ENCODE results near the gene TAPT1. TPM values are rescaled to one million over a fixed set of nuclear protein-coding genes. Genes with fewer than 3 reads are reported as not detected.

Gene TAPT1
- total RNA-seq, 1 experiment from 2014 or later: 11.1 TPM

DNA sequence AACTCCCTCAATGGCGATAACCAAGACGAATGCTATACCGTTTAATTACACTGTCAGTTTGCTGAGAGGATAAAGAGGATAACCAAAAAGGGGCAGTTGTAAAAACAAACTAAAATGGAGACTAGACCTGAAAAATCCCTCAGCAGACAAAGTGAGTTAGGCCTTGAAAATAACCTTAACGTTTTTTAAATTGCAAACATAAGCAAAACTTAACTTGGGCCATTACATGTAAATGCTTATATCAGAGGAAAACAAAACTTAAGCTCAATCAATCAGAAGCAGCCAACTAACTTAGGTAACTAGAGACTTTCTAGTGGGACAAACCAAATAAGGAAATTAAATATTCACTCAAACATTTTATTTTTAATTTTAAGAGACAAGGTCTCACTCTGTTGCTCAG lies 17.0 kb upstream of the TAPT1 start:
- H3K27ac Mint-ChIP-seq: no peak overlapping the region; a peak in 1 of 7 replicates
- H3K23ac ChIP-seq (ENCODE audit: insufficient read length, low read depth, low read length): no peak overlapping the region
- no peak overlapping the region for H3K9ac ChIP-seq (ENCODE audit: extremely low read depth, insufficient read length, low read length)
- no peak overlapping the region for H4K5ac ChIP-seq (ENCODE audit: insufficient read length, low read depth, low read length)
- no peaks in the 10 kb centered on the region for H3K79me1 ChIP-seq (ENCODE audit: insufficient read depth, low read depth, low read length, poor library complexity, severe bottlenecking)
- no peak overlapping the region for H2BK20ac ChIP-seq (ENCODE audit: low read depth, low read length, poor library complexity, severe bottlenecking)
- H3K79me2 ChIP-seq (ENCODE audit: insufficient read depth, low read length): no peaks in the 10 kb centered on the region; the same call in 1 of the 2 replicates
- no peaks in the 10 kb centered on the region for H3K9me3 Mint-ChIP-seq
- no peak overlapping the region for H3K4me2 ChIP-seq (ENCODE audit: insufficient read depth, insufficient read length, low read length)
- no peaks in the 10 kb centered on the region; the same call in 1 of the 2 replicates for H3K27me3 ChIP-seq (ENCODE audit: insufficient read depth, low read length)
- H4K8ac ChIP-seq (replicated peaks; ENCODE audit: insufficient read length, low read depth, low read length): no peak overlapping the region
- H3K18ac ChIP-seq (ENCODE audit: insufficient read length, low read depth, low read length): no peak overlapping the region
- no peak overlapping the region for H3K56ac ChIP-seq (ENCODE audit: insufficient read length, low read depth, low read length)
- H2BK12ac ChIP-seq (ENCODE audit: insufficient read length, low read depth, low read length): no peak overlapping the region
- no peak overlapping the region for H2BK120ac ChIP-seq (ENCODE audit: low read depth, low read length, poor library complexity, severe bottlenecking)
- H3K9me3 ChIP-seq (ENCODE audit: control insufficient read depth, low read depth, low read length): no peaks in the 10 kb centered on the region
- H3K36me3 Mint-ChIP-seq (ENCODE audit: insufficient read depth in 1 of 3, low read depth in 3 of 3): peaks cover 8 to 24% (median 18%) of the 10 kb centered on the region in 3 experiments
- H4K20me1 ChIP-seq (ENCODE audit: control insufficient read depth, insufficient read depth, insufficient read length): no peaks in the 10 kb centered on the region
- H3K4ac ChIP-seq (ENCODE audit: low read depth, low read length): no peak overlapping the region
- no peak overlapping the region for H3K27ac ChIP-seq (ENCODE audit: insufficient read length, low read depth, low read length)
- H3K4me1 ChIP-seq (ENCODE audit: insufficient read depth, low read length): no peaks in the 10 kb centered on the region
- WGBS (ENCODE audit: extremely low coverage, insufficient read length, low lambda C conversion rate): no CpG with 5 or more reads among the region's 4 CpGs
- no peaks in the 10 kb centered on the region for H3K23me2 ChIP-seq (ENCODE audit: insufficient read length, low read depth, low read length, poor library complexity, severe bottlenecking)
- no peak overlapping the region for H4K91ac ChIP-seq (ENCODE audit: insufficient read length, low read depth, low read length)
- no peak overlapping the region for H3K14ac ChIP-seq (ENCODE audit: insufficient read depth, low read length)
- peaks cover 0 to 3% of the 10 kb centered on the region in 2 experiments; a peak in 1 of 4 replicates for H3K4me1 Mint-ChIP-seq
- no peaks in the 10 kb centered on the region for H3K27me3 Mint-ChIP-seq (ENCODE audit: low read depth)
- no peak overlapping the region for H3K4me3 Mint-ChIP-seq
- no peak overlapping the region for H2AFZ ChIP-seq (ENCODE audit: low read length)
- no peak overlapping the region for H2AK5ac ChIP-seq (ENCODE audit: insufficient read length, low read length)
- H2BK15ac ChIP-seq (ENCODE audit: low read depth, low read length): no peak overlapping the region
- TF ChIP-seq, protein P1, sequence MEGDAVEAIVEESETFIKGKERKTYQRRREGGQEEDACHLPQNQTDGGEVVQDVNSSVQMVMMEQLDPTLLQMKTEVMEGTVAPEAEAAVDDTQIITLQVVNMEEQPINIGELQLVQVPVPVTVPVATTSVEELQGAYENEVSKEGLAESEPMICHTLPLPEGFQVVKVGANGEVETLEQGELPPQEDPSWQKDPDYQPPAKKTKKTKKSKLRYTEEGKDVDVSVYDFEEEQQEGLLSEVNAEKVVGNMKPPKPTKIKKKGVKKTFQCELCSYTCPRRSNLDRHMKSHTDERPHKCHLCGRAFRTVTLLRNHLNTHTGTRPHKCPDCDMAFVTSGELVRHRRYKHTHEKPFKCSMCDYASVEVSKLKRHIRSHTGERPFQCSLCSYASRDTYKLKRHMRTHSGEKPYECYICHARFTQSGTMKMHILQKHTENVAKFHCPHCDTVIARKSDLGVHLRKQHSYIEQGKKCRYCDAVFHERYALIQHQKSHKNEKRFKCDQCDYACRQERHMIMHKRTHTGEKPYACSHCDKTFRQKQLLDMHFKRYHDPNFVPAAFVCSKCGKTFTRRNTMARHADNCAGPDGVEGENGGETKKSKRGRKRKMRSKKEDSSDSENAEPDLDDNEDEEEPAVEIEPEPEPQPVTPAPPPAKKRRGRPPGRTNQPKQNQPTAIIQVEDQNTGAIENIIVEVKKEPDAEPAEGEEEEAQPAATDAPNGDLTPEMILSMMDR (conservative IDR thresholded peaks at IDR 0.05): no peak
- H2BK5ac ChIP-seq (ENCODE audit: insufficient read length, low read length): no peak overlapping the region
- H3T11ph ChIP-seq (ENCODE audit: low read length): no peak overlapping the region
- no peak for DNase-seq
